Loucy (cell line): ENCODE results near the gene SLC6A12.

Experiments used
- EZH2phosphoT487 ChIP-seq: fragments of 200-600 bp; IDR thresholded peaks from 2 replicates; pipeline ENCODE4 v1.6.1; 2018; ENCODE audit warnings: antibody characterized with exemption, mild to moderate bottlenecking, moderate library complexity, borderline replicate concordance
- TF ChIP-seq, protein P1 (sequence below): fragments of 200-600 bp; sonication (generic); conservative IDR thresholded peaks from 2 replicates; pipeline ENCODE4 v1.5.1; 2014; ENCODE audit warnings: mild to moderate bottlenecking, antibody characterized with exemption, low read length

DNA sequence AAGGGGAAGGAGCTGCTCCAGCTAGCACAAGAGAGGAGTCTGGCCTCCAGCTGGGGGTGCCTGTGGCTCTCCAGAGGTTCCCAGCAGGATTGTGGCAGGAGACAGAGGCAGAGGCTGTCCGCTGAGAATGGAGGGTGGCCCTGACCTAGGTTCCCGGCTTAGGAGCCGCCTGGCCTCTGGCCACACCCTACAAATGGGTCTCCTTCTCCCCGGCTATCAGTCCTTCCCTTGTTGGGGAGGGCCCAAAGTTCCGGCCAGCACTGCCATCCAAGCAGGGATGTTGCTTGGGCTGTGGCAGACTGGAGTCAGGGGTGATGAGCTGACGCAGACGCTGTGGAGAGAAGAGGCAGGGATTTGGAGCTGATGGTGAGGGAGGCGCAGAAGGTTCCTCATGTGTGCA is 23.1 kb downstream of the SLC6A12 start:
- TF ChIP-seq, protein P1, sequence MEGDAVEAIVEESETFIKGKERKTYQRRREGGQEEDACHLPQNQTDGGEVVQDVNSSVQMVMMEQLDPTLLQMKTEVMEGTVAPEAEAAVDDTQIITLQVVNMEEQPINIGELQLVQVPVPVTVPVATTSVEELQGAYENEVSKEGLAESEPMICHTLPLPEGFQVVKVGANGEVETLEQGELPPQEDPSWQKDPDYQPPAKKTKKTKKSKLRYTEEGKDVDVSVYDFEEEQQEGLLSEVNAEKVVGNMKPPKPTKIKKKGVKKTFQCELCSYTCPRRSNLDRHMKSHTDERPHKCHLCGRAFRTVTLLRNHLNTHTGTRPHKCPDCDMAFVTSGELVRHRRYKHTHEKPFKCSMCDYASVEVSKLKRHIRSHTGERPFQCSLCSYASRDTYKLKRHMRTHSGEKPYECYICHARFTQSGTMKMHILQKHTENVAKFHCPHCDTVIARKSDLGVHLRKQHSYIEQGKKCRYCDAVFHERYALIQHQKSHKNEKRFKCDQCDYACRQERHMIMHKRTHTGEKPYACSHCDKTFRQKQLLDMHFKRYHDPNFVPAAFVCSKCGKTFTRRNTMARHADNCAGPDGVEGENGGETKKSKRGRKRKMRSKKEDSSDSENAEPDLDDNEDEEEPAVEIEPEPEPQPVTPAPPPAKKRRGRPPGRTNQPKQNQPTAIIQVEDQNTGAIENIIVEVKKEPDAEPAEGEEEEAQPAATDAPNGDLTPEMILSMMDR: no peak
- TF ChIP-seq EZH2phosphoT487: no peak
